Left lung (tissue), 10 donors: ENCODE measurements around the gene ZEB2. TPM values are rescaled to one million over a fixed set of nuclear protein-coding genes. Genes with fewer than 3 reads are reported as not detected.

Experiments
- ATAC-seq: fragments of 200-7000 bp; cut with Tn5 transposase; one replicate; pipeline ENCODE4 v1.9.1; 2020; ENCODE audit warnings: moderate library complexity
- DNase-seq, 4 donors: peaks; one replicate each; pipeline ENCODE4 v3.0.0-alpha.2; 2013 to 2020
- H3K27ac ChIP-seq, 2 donors: fragments of 200-600 bp; sonication (generic) in 1 of 2; one replicate each; pipeline versions ENCODE4 v1.5.0 to v1.8.0; 2020 to 2021
- H3K27me3 ChIP-seq, 2 donors: fragments of 200-600 bp; sonication (generic) in 1 of 2; one replicate each; pipeline versions ENCODE4 v1.5.0 to v1.8.0; 2020 to 2021
- H3K36me3 ChIP-seq, 2 donors: fragments of 200-600 bp; sonication (generic) in 1 of 2; one replicate each; pipeline versions ENCODE4 v1.5.0 to v1.8.0; 2020 to 2021
- H3K4me1 ChIP-seq, 2 donors: fragments of 200-600 bp; one replicate each; pipeline ENCODE4 v1.8.0; 2021
- H3K4me3 ChIP-seq, 2 donors: fragments of 200-600 bp; sonication (generic) in 1 of 2; one replicate each; pipeline versions ENCODE4 v1.5.0 to v1.8.0; 2020 to 2021; ENCODE audit warnings: mild to moderate bottlenecking in 1 of 2
- H3K9me3 ChIP-seq, 2 donors: fragments of 200-600 bp; sonication (generic) in 1 of 2; one replicate each; pipeline versions ENCODE4 v1.5.0 to v1.8.0; 2020 to 2021
- CTCF ChIP-seq, 2 donors: fragments of 200-600 bp; sonication (generic) in 1 of 2; IDR thresholded peaks; one replicate each; pipeline versions ENCODE4 v1.5.0 to v1.8.0; 2021; ENCODE audit warnings: antibody characterized with exemption in 2 of 2
- intact Hi-C, 2 donors: fragments of 100-400 bp; cut with DNase I; formaldehyde crosslinking; loops; one replicate each; pipeline versions ENCODE4 v1.11.2 to v1.14.2; 2022
- polyA plus RNA-seq, 6 donors: library from polyadenylated mRNA; unstranded; fragments of 120-200 nt; gene quantifications; one replicate each; pipeline ENCODE4 v1.2.1, GENCODE V29; 2013; ENCODE audit not compliant: insufficient read length in 6 of 6
- total RNA-seq, 2 donors: library from RNA; stranded (reverse); fragmentation: NEBNext Ultra II Directional; extraction: Animal tissue kit (Norgen Biotek cat#: 25700); gene quantifications; one replicate each; pipeline ENCODE4 v1.2.1, GENCODE V29; 2021
- donor health status: DM: no; HTN: yes; CAD: no.
- donor health status: DM: no; HTN: no; CAD: no.

The ZEB2 gene
- total and polyA plus RNA-seq, 8 donors: 141 to 292 (median 271) TPM

DNA sequence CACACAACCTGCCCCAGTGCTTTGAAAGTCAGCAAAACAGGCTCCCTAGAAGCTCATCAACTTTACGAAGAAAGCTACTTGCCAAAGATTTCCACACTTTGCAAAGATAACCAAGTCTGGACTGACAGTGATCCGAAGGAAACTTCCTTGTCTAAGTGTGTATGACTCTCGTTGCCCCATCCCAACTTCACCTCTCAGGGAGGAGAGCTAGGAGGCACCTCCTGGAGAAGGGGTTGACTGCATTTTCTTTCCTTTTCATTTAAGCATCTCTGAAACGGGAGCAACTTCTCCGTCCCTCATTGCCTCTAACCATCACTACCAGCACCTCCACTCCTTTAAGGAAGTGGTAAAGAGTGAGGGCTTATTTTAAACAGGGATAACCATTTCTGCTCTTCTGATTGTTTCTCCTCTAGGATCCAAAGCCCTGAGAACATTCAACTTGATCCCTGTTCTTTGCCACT, 7.0 kb downstream of the ZEB2 start:
- H3K9me3 ChIP-seq: no peaks in the 10 kb centered on the region
- H3K36me3 ChIP-seq: peaks cover 0 to 14% of the 10 kb centered on the region in 2 donors
- DNase-seq (no peak), ATAC-seq (no peak)
- peak overlapping the region; percentile 98 to 99 for H3K27ac ChIP-seq
- H3K27me3 ChIP-seq: peaks cover 0 to 65% of the 10 kb centered on the region in 2 donors
- H3K4me3 ChIP-seq: peak overlapping the region; percentile 16 to 65
- peaks cover 0 to 66% of the 10 kb centered on the region in 2 donors for H3K4me1 ChIP-seq
- intact Hi-C loops: loop anchor here in 1 of 2 donors (10.0 kb wide), 1 partner anchor 1078 kb away; no protein-coding TSS in a partner anchor
- TF ChIP-seq CTCF (IDR thresholded peaks at IDR 0.05): no peak

- intact Hi-C loops: loop anchor here in 1 of 2 donors (10.0 kb wide), 1 partner anchor 1078 kb away; no protein-coding TSS in a partner anchor
- Histone ChIP-seq H3K27ac (peak overlapping the region; percentile 98 to 99), H3K36me3 (peaks cover 0 to 14% of the 10 kb centered on the region in 2 donors), H3K9me3 (no peaks in the 10 kb centered on the region), H3K4me1 (peaks cover 0 to 71% of the 10 kb centered on the region in 2 donors), H3K27me3 (peaks cover 0 to 62% of the 10 kb centered on the region in 2 donors), H3K4me3 (peak overlapping the region in 1 of 2 donors; percentile 65)
- TF ChIP-seq CTCF (IDR thresholded peaks at IDR 0.05): no peak
- ATAC-seq (no peak), DNase-seq (no peak)
Measured at GRCh38 chr2:144512470-144512869, 7.4 kb downstream of the ZEB2 start.

DNA sequence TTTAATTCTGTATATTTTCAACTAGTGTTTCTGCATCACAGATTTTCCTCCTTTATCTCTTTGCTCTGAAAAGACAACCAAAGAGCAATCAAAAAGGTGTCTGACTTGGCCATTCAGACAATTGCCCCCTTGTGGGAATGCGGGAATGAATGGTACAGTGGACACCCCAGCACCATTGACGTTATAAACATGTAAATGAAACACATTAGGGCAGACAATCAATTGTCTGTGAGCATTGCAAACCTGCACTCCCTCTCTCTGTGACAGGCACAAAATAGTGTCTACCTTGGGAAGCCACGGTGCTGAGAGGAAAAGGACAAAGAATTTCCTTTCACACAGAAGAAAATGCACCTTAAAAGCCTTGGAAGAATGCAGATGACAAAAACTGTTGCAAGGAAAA, 8.0 kb downstream of the ZEB2 start:
- H3K27me3 ChIP-seq: peaks cover 0 to 57% of the 10 kb centered on the region in 2 donors
- peak overlapping the region; percentile 98 to 99 for H3K27ac ChIP-seq
- TF ChIP-seq CTCF (IDR thresholded peaks at IDR 0.05): no peak
- no peaks in the 10 kb centered on the region for H3K9me3 ChIP-seq
- peak overlapping the region in 1 of 2 donors; percentile 65 for H3K4me3 ChIP-seq
- H3K4me1 ChIP-seq: peaks cover 2 to 76% of the 10 kb centered on the region in 2 donors
- DNase-seq (no peak), ATAC-seq (no peak)
- intact Hi-C loops: loop anchor here in 1 of 2 donors (10.0 kb wide), 1 partner anchor 1077 kb away; no protein-coding TSS in a partner anchor
- H3K36me3 ChIP-seq: peaks cover 0 to 14% of the 10 kb centered on the region in 2 donors

DNA sequence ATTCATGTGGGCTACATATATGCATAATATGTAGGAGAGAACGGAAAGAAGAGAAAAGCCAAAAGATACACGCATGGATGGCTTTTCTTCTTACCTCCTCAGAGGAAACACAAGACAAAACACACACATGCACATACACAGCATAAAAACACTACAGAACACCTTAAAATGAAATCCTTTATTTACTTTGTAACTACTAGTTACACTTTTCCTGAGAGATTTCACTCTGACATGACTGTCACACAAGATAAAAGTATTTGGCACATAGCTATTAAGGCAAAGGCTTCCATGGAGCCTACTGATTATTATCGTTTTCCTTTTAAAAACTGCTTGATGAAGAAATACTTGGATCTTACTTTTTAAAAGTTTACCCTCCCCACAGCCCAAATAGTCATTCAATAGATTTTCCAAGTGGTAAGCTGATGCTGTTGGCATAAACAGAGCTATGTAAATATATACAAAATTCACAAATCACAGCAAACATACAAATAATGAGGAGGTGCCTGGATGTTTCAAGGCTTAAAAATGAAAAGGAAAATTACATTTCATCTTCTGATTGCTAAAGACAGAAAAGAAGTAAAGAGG, 8.6 kb downstream of the ZEB2 start:
- Histone ChIP-seq H3K4me1 (peaks cover 8 to 82% of the 10 kb centered on the region in 2 donors), H3K27ac (peak overlapping the region; percentile 98 to 99), H3K36me3 (peaks cover 0 to 14% of the 10 kb centered on the region in 2 donors), H3K4me3 (peak overlapping the region in 1 of 2 donors; percentile 21), H3K27me3 (peaks cover 0 to 52% of the 10 kb centered on the region in 2 donors), H3K9me3 (no peaks in the 10 kb centered on the region)
- no peak for ATAC-seq
- DNase-seq: peak in 1 of 4 donors; percentile 56
- TF ChIP-seq CTCF (IDR thresholded peaks at IDR 0.05): no peak
- intact Hi-C loops: loop anchor here in 1 of 2 donors (10.0 kb wide), 1 partner anchor 1077 kb away; no protein-coding TSS in a partner anchor

DNA sequence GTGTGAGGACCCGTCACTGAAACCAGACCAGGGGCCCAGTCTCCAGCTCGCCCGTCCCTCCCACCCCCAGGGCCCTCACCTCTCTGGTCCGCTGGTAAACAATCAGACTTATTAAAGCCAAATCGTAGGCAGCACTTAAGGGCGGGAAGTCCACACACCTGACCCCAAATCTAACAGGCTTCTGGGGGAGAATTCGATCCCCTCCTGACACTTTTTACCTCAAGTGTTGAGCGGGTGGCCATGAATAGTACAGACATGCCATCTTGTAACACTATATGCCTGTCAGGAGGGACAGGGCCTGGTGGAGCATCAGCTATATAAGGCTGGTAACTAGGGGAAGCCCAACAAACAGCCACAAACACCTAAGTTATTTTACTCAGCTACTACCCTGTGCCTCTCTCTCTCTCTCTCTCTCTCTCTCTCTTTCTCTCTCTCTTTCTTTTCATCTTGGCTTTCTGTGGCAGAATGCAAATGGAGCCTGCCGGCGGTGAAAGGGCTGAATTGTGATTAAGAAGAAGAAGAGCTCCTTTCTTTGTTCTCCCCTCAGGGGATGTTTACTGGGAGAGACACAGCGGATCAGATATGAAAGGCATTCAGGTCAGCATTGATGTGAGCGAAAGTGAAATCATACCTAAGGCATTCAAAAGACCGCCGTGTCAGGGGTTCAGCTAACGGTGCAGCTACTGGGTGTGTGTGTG, 9.5 kb downstream of the ZEB2 start:
- peaks cover 10 to 91% of the 10 kb centered on the region in 2 donors for H3K4me1 ChIP-seq
- intact Hi-C loops: loop anchor here in 1 of 2 donors (10.0 kb wide), 1 partner anchor 1076 kb away; no protein-coding TSS in a partner anchor
- peak overlapping the region; percentile 98 to 99 for H3K27ac ChIP-seq
- H3K4me3 ChIP-seq: peak overlapping the region in 1 of 2 donors; percentile 21
- peaks cover 0 to 44% of the 10 kb centered on the region in 2 donors for H3K27me3 ChIP-seq
- DNase-seq: peak in 1 of 4 donors; percentile 54
- ATAC-seq: peak; percentile 5
- peaks cover 0 to 18% of the 10 kb centered on the region in 2 donors for H3K36me3 ChIP-seq
- no peaks in the 10 kb centered on the region for H3K9me3 ChIP-seq
- no peak for TF ChIP-seq CTCF (IDR thresholded peaks at IDR 0.05)
